Fibroblast of upper back skin (primary cell): ENCODE data around the gene EP400.
"Not testable (repeated sequence)": the region's sequence is repeated elsewhere in the genome, so short reads cannot be mapped to it uniquely, and the experiment has no call there.

Experiments
- DNase-seq: peaks from one replicate; pipeline ENCODE4 v3.0.0-alpha.2; 2013

EP400 gene

GRCh38 chr12:131954460-131954859, 4.7 kb downstream of the EP400 start:
- not testable (repeated sequence) for DNase-seq

- no peak for DNase-seq
Measured at GRCh38 chr12:131959116-131959515, 9.4 kb downstream of the EP400 start.

- no peak for DNase-seq
Measured at GRCh38 chr12:131959641-131960589, 10.2 kb downstream of the EP400 start.

- DNase-seq: not testable (repeated sequence)
Measured at GRCh38 chr12:131960590-131961325, 11.0 kb downstream of the EP400 start.

GRCh38 chr12:131961328-131961727, 11.6 kb downstream of the EP400 start:
- DNase-seq: not testable (repeated sequence)

- DNase-seq: no peak
Measured at GRCh38 chr12:131962069-131962468, 12.3 kb downstream of the EP400 start.

- DNase-seq: no peak
Measured at GRCh38 chr12:131963381-131963780, 13.6 kb downstream of the EP400 start.

- DNase-seq: no peak
Measured at GRCh38 chr12:131965073-131965472, 15.3 kb downstream of the EP400 start.

- no peak for DNase-seq
Measured at GRCh38 chr12:131971226-131971625, 21.5 kb downstream of the EP400 start.

- DNase-seq: no peak
Measured at GRCh38 chr12:131975228-131975627, 25.5 kb downstream of the EP400 start.

GRCh38 chr12:131979606-131980005, 29.9 kb downstream of the EP400 start:
- no peak for DNase-seq

GRCh38 chr12:131980263-131980662, 30.5 kb downstream of the EP400 start:
- DNase-seq: no peak

- no peak for DNase-seq
Measured at GRCh38 chr12:131981388-131981787, 31.6 kb downstream of the EP400 start.

GRCh38 chr12:131982041-131982440, 32.3 kb downstream of the EP400 start:
- DNase-seq: no peak

GRCh38 chr12:131983026-131983425, 33.3 kb downstream of the EP400 start:
- DNase-seq: no peak

GRCh38 chr12:131983554-131983953, 33.8 kb downstream of the EP400 start:
- no peak for DNase-seq

- DNase-seq: no peak
Measured at GRCh38 chr12:131984334-131984733, 34.6 kb downstream of the EP400 start.

- DNase-seq: not testable (repeated sequence)
Measured at GRCh38 chr12:131985510-131985875, 35.8 kb downstream of the EP400 start.

GRCh38 chr12:131986361-131986760, 36.6 kb downstream of the EP400 start:
- DNase-seq: no peak

- no peak for DNase-seq
Measured at GRCh38 chr12:131986910-131987309, 37.2 kb downstream of the EP400 start.

GRCh38 chr12:131987552-131987951, 37.8 kb downstream of the EP400 start:
- DNase-seq: no peak

GRCh38 chr12:131988054-131988796, 38.5 kb downstream of the EP400 start:
- no peak for DNase-seq

- DNase-seq: no peak
Measured at GRCh38 chr12:131989021-131989420, 39.3 kb downstream of the EP400 start.
